NCI-H510A (cell line): ENCODE measurements around the gene KIAA1755.
A peak's percentile ranks its signal among the peaks of the same experiment; 100 is the strongest.

ENCODE experiments used
- DNase-seq: peaks from one replicate; lab custom pipeline; 2025; lab: John Stamatoyannopoulos, UW

KIAA1755 gene

GRCh38 chr20:38241201-38241600 is 19.3 kb downstream of the KIAA1755 start:
- DNase-seq: no peak

- no peak for DNase-seq
Observed at GRCh38 chr20:38239441-38239840, 21.1 kb downstream of the KIAA1755 start.

- DNase-seq: no peak
Observed at GRCh38 chr20:38238829-38239228, 21.7 kb downstream of the KIAA1755 start.

DNA sequence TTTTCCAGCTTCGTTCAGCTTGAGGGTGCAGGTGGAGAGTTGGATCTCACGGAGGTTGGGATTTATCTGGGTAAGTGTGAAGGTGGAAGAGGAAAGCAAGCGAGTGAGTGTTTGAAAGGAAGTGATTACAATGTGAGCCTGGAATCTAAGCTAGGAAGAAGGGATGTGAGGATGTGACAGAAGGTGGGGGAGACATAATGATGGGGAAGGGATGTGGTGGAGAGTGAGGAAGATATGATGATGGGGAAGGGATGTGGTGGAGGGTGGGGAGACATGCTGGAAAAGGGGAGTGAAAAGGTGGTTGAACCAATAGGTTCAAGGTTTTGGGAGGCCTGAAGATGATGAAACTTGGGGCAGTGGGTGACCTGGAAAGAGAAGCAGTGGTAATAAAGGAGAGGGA is 23.2 kb downstream of the KIAA1755 start:
- no peak for DNase-seq

GRCh38 chr20:38231531-38232121 is 28.9 kb downstream of the KIAA1755 start:
- DNase-seq: no peak

DNA sequence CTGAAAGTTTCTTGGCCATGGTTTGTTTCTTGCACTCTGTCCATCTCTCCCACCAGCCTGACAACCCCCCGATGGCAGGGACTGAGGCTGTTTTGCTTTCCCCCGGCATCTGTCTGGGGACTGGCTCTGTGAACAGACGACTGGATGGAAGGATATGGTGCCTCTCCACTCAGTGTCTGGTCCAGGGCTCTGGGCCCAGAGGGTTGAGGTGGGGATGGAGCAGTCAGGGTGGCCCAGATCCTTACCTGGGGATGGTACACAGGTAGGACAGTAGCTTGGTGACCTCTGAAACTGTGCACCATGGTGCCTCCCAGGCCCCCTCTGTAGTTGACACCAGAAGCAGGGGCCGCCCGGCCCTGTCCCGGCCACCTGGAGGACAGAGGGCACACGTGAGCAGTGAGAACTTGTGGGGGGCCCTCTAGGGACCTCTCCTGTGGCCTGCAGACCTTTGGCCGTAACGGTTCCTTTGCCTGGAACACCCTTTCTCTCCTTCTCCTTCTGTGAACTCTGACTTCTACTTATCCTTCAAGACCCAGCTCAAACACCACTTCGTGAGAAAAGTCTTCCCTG is 29.5 kb downstream of the KIAA1755 start:
- DNase-seq: no peak

- DNase-seq: no peak
Observed at GRCh38 chr20:38230253-38230551, 30.3 kb downstream of the KIAA1755 start.

DNA sequence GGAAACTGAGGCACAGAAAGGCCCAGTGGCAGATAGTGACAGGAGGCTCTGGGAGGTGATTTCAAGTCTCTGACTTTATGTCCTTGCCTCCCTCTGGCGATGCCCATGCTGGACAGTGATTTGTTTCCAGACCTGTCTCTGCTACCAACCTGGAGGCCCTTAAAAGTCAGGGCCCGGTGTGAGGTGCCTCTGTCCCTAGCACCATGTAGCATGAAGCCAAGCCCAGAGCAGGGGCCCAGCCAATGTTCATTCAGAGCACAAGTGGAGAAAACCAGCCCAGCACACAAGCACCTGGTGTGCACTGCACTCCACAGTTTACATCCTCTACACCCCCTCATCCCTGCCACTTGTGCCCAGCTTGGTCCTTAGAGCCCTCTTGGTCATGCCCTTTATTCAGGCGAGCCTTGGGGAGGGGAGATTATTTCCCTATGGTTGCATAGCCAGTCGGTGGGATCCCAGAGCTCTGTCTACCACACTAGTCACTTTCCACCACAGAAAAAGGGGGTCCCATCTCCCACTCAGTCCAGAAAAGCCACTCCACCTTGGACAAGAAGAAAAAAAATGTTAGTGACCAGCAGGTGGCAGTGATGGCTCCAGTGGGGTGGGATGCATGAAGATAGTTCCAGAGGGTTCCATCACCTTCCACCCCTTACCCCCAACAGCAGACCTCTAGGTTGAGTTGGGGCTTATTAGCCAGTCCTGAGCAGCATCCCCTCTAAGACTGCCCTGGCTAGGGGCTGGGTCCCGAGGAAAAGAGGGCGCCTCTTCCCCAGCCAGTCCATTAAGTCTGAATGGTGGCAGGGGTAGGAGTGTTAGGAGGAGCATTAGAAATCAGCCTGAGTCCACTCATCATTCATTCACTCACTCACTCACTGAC is 30.9 kb downstream of the KIAA1755 start:
- no peak for DNase-seq

GRCh38 chr20:38228436-38228835 is 32.1 kb downstream of the KIAA1755 start:
- DNase-seq: no peak

DNA sequence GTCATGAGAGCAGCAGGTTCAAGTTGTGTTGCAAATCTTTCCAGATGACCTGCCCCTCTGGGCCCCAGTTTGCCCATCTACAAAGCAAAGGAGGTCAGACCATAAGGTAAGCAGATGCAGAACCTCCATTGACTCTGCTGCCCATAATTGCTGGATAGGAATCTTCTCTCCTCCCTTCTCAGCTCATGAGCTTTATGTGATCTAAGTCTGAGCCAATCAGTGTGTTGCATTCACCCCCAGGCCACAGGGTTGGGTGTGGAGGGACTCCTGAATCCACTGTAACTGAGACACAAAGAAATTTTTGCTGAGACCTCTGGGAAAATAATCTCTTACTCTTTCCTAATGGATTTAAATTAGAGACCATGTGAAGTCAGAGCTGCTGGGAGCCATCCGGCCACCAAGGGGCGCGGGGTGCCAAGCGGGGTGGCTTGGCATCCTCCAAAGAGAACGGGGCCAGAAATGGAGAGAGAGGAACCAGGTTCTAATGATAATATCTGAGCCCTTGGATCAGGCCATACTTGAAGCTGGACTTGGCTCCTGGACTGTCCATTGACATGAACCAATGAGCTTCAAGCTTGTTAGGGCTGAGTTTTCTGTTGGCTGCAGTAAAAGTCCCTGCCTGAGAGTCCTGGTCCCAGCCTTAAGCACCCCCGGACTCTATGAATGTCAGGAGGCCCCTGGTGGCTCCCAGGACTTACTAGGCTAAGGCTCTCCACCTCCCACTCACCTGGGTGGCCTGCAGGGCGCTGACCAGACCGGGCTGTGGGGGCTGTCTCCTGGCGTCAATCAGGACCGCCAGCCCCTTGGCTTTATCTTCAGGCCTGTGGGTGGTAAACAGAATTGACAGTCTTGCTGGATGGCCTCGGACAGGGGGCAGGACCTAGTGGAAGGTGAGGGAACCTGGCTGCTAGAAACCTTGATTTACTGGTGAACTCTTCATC is 32.8 kb downstream of the KIAA1755 start:
- no peak for DNase-seq

DNA sequence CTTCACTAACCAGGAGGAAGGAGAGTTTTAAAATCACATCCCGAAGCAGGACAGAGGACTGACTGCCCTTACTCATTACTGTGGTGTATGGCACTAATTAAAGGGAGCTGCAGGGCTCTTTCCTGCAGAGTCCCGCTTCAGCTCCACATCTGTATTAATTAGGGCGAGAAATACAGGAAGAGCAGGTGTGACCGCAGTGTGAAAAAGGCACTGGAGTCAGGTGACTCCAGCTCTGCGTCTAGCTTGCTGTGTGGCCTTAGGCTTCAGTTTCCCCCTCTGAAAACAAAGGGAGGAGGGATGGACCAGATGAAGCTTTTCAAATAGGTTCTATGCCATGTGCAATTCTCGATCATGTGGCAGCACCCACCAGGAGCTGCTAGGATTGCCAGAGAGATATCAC is 34.0 kb downstream of the KIAA1755 start:
- DNase-seq: no peak

DNA sequence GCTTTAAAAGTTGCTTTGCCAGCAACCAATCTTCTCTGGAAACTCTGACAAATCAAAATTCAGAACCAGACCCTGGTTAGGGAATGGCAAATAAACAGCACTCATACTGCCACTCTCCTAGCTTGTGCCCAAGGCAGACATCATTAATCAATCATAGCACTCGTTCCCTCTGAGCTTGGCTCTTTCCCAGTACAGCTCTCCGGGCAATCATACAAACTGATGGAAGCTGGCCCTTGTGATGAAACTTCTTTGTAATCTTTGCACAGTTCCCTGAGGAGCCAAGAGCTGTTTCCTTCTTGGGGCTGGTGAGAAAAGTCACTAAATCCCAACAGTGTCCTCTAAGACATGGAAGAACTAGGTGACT is 34.7 kb downstream of the KIAA1755 start:
- DNase-seq: no peak

GRCh38 chr20:38225240-38225899 is 35.2 kb downstream of the KIAA1755 start:
- no peak for DNase-seq

GRCh38 chr20:38224531-38224930 is 36.0 kb downstream of the KIAA1755 start:
- no peak for DNase-seq

GRCh38 chr20:38223743-38224100 is 36.8 kb downstream of the KIAA1755 start:
- DNase-seq: no peak

DNA sequence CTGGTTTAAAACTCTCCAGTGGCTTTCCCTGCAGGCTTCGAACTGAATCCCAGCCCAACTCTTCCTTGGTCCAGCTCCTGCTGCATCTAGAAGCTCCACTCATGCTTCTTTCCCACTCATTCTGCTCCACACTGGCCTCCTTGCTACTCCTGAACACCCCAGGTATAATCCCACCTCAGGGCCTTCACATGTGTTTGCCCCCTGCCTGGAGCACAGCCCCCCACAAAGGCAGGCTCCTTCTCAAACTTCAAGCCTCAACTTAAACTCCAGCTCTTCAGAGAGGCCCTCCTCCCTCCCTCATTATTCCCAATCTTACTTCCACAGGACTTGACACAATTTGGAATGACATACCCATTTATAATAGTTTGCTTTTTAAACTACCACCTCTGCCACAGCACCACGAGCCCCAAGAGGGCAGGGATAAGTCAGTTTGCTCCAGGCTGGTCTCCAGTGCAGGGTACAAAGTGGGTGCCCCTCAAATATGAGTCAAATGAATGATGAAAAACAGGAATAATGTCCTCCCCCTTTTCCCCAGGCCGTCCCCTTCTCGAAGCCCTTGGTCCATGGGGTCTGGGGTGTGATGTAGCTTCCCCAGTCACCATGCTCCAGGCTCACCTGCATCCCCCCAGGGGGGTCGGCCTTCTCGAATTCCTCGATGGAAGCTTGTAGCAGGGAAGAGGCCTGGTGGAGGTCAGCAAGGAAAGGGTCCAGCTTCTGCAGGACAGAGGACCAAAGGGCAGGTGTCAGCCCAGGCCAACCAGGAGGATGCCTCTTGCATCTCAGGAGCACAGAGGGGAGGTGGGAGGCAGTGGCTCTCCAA is 37.4 kb downstream of the KIAA1755 start:
- no peak for DNase-seq

DNA sequence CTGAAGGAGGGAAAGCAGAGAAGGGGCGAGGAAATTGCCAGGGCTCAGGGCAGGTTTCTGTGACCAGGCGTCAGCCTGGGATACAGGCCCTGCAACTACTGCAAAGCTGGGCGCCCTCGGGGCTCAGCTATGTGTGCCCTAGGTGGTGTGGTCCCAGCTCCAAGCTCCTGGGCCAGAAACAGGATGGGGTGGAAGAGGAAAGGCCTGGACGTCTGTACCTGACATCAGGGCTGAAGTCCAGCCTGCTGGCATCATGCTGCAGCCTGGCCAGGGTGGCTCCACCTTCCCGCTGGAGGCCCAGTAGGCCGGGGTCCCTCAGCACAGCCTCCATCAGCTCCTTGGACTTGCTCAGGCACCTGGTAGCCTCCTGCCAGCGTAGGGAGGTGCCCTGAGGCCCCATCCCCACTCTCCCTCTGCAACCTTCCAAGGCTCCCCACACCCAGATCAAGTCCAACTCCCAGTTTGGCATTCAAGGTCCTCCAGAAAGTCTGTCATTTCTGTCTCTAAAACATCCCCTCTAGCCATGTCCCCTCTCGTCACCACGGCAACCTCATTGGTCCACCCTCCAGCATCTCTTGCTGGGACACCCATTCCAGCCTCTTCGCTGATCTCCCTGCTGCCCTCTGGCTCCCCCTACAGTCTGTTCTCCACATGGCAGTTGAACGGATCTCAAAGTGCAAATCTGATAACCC is 38.2 kb downstream of the KIAA1755 start:
- no peak for DNase-seq

DNA sequence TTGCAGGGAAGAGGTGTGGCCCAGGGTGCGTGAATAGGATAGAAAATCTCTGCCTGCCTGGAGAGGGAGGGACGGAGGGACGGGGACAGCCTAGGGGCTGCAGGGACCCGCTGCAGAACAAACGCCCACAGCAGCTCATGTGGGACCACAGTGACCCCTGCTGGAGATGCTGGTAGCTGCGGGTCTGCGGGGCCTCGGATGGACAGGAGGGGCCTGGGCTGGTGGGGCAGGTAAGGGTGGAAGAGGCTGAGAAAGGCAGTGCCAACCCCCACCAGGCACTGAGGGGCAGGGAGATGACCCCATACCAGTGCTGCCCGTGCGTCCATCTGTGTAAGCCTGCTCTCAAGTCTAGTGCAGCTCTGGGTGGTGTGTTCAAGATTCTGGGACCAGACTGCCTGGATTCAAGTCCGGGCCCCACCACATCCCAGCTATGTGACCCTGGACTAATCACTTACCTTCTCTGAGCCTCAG is 39.4 kb downstream of the KIAA1755 start:
- DNase-seq: peak; percentile 29

GRCh38 chr20:38220587-38221118 is 39.9 kb downstream of the KIAA1755 start:
- no peak for DNase-seq
